ENCODE data around the gene SNX27. TPM values are rescaled to one million over a fixed set of nuclear protein-coding genes. Genes with fewer than 3 reads are reported as not detected.

The SNX27 gene
- total and polyA plus RNA-seq, 2 donors, result 6.5 to 9.2 TPM

DNA sequence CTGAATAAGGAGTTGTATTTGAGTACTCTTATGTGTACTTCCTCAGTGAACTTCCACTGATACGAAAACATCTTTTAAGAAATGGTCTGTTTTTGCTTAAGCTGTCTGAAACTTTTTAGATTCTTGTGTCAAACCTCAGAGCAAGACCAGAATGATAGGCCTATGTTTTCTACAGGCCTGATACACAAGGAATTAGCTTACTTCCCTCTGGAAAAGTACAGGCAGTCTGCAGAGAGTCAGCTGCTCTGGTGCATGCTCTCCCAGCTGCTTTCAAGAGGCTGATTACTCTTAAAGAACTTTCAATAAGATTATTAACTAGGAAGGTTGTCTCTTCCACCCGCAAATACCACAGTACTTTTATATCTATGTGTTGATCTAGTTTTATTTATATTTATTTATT is 9.5 kb downstream of the SNX27 start:
- Histone ChIP-seq H3K4me3 (ENCODE audit: low read length in 2 of 2) (no peak overlapping the region), H3K9me3 (ENCODE audit: control insufficient read depth in 2 of 2, insufficient read depth in 1 of 2, low read length in 1 of 2) (no peaks in the 10 kb centered on the region), H3K27ac (ENCODE audit: low read depth in 1 of 2, low read length in 1 of 2) (no peak overlapping the region), H3K36me3 (ENCODE audit: control insufficient read depth in 2 of 2, insufficient read depth in 2 of 2, low read length in 1 of 2) (no peaks in the 10 kb centered on the region), H3K27me3 (ENCODE audit: control insufficient read depth in 2 of 2, insufficient read depth in 1 of 2, low read length in 1 of 2) (no peaks in the 10 kb centered on the region), H3K4me1 (ENCODE audit: control insufficient read depth in 2 of 2, insufficient read depth in 2 of 2, low read length in 2 of 2) (no peaks in the 10 kb centered on the region)
- 96% methylated on average over 2 of the region's 2 CpGs for WGBS
- no peak for DNase-seq (ENCODE audit: low read depth in 6 of 9, low spot score in 9 of 9)

GRCh38 chr1:151624783-151625182 is 12.9 kb downstream of the SNX27 start:
- Histone ChIP-seq H3K36me3 (ENCODE audit: control insufficient read depth in 2 of 2, insufficient read depth in 2 of 2, low read length in 1 of 2) (no peaks in the 10 kb centered on the region), H3K27ac (ENCODE audit: low read depth in 1 of 2, low read length in 1 of 2) (no peak overlapping the region), H3K27me3 (ENCODE audit: control insufficient read depth in 2 of 2, insufficient read depth in 1 of 2, low read length in 1 of 2) (no peaks in the 10 kb centered on the region), H3K9me3 (ENCODE audit: control insufficient read depth in 2 of 2, insufficient read depth in 1 of 2, low read length in 1 of 2) (no peaks in the 10 kb centered on the region), H3K4me3 (ENCODE audit: low read length in 2 of 2) (no peak overlapping the region), H3K4me1 (ENCODE audit: control insufficient read depth in 2 of 2, insufficient read depth in 2 of 2, low read length in 2 of 2) (no peaks in the 10 kb centered on the region)
- WGBS, result 98% methylated on average over 3 of the region's 3 CpGs
- no peak for DNase-seq (ENCODE audit: low read depth in 6 of 9, low spot score in 9 of 9)

DNA sequence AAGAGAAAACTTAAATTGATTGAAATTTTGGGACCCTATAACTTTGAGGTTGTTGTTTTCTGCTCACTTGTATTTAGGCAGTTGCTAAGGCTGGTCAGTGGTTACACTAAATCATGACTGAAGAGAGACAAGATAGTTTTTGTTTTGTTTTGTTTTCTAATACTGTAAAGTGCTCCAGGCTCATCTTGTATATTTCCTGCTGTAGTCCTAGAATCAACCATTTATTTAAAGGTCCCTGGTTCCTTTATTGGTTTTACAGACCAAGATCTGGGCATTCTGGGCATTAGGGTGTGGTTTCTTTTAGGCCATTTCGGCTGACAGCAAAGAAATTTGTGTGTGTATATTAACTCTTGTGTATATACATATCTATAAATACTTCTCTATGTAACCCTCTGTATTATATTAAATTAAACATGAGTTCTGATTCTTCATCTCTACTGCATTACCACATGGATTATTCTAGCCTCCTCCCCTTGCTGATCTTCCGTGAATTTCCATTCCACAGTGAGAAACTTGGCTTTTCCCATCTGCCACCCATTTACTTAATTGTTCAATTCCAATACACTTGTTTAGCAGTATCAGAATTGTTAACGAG is 15.0 kb downstream of the SNX27 start:
- 100% methylated on average over 3 of the region's 3 CpGs for WGBS
- Histone ChIP-seq H3K4me1 (ENCODE audit: control insufficient read depth in 2 of 2, insufficient read depth in 2 of 2, low read length in 2 of 2) (no peaks in the 10 kb centered on the region), H3K4me3 (ENCODE audit: low read length in 2 of 2) (no peak overlapping the region), H3K27ac (ENCODE audit: low read depth in 1 of 2, low read length in 1 of 2) (no peak overlapping the region), H3K36me3 (ENCODE audit: control insufficient read depth in 2 of 2, insufficient read depth in 2 of 2, low read length in 1 of 2) (no peaks in the 10 kb centered on the region), H3K27me3 (ENCODE audit: control insufficient read depth in 2 of 2, insufficient read depth in 1 of 2, low read length in 1 of 2) (no peaks in the 10 kb centered on the region), H3K9me3 (ENCODE audit: control insufficient read depth in 2 of 2, insufficient read depth in 1 of 2, low read length in 1 of 2) (no peaks in the 10 kb centered on the region)
- no peak for DNase-seq (ENCODE audit: low read depth in 6 of 9, low spot score in 9 of 9)

DNA sequence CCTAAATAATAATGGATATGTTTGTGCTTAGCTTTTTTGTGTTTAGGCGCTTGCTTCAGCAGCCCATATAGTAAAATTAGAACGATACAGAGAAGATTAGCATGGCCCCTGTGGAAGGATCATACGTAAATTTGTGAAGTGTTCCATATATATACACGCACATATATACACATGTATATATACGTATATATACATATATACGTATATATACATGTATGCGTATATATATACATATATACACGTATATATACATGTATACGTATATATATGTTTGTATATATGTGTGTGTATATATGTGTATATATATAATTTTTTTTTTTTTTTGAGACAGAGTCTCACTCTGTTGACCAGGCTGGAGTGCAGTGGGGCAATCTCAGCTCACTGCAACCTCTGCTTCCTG is 17.4 kb downstream of the SNX27 start:
- 83% methylated on average over 9 of the region's 9 CpGs for WGBS

DNA sequence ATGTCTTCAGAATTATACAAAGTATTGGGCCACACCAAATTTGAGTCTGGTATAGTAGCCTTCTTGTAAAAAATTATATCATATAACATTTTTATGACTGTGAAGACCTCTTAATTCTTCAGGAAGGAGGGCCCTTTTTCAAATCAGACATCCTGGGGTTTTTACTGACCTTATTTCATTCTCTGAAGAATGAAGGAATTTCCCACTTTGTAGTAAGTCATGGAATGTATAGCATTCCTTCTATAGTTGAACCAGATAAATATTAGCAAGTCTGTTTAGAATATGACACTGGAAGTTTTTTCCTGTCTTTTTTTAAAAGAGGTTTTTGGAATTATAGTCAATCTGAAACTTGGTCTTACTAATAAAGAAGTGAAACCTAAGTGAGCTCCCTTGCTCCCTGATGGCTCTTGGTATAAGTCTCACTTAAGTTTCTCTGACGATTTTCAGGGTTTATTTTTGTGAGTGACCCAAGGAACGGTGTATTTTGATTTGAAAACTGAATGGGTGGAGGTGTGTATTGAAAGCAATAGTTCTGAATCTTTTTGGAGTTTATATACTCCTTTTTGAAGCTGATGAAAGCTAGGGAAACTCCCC is 23.7 kb downstream of the SNX27 start:
- H3K27ac ChIP-seq (ENCODE audit: low read depth in 1 of 2, low read length in 1 of 2), result no peak overlapping the region
- H3K4me1 ChIP-seq (ENCODE audit: control insufficient read depth in 2 of 2, insufficient read depth in 2 of 2, low read length in 2 of 2), result no peaks in the 10 kb centered on the region
- H3K36me3 ChIP-seq (ENCODE audit: control insufficient read depth in 2 of 2, insufficient read depth in 2 of 2, low read length in 1 of 2), result no peaks in the 10 kb centered on the region
- no peaks in the 10 kb centered on the region for H3K9me3 ChIP-seq (ENCODE audit: control insufficient read depth in 2 of 2, insufficient read depth in 1 of 2, low read length in 1 of 2)
- DNase-seq (ENCODE audit: low read depth in 6 of 9, low spot score in 9 of 9), result no peak
- H3K27me3 ChIP-seq (ENCODE audit: control insufficient read depth in 2 of 2, insufficient read depth in 1 of 2, low read length in 1 of 2), result no peaks in the 10 kb centered on the region
- H3K4me3 ChIP-seq (ENCODE audit: low read length in 2 of 2), result no peak overlapping the region
- WGBS, result 96% methylated on average over 2 of the region's 2 CpGs

More for the DNA sequence above, 17.4 kb downstream of the SNX27 start:
- DNase-seq (ENCODE audit: low read depth in 6 of 9, low spot score in 9 of 9), result no peak
- H3K4me1 ChIP-seq (ENCODE audit: control insufficient read depth in 2 of 2, insufficient read depth in 2 of 2, low read length in 2 of 2), result no peaks in the 10 kb centered on the region
- no peaks in the 10 kb centered on the region for H3K9me3 ChIP-seq (ENCODE audit: control insufficient read depth in 2 of 2, insufficient read depth in 1 of 2, low read length in 1 of 2)
- no peak overlapping the region for H3K27ac ChIP-seq (ENCODE audit: low read depth in 1 of 2, low read length in 1 of 2)
- H3K4me3 ChIP-seq (ENCODE audit: low read length in 2 of 2), result no peak overlapping the region
- H3K36me3 ChIP-seq (ENCODE audit: control insufficient read depth in 2 of 2, insufficient read depth in 2 of 2, low read length in 1 of 2), result no peaks in the 10 kb centered on the region
- no peaks in the 10 kb centered on the region for H3K27me3 ChIP-seq (ENCODE audit: control insufficient read depth in 2 of 2, insufficient read depth in 1 of 2, low read length in 1 of 2)

- Histone ChIP-seq H3K9me3 (ENCODE audit: control insufficient read depth in 2 of 2, insufficient read depth in 1 of 2, low read length in 1 of 2) (no peaks in the 10 kb centered on the region), H3K27me3 (ENCODE audit: control insufficient read depth in 2 of 2, insufficient read depth in 1 of 2, low read length in 1 of 2) (no peaks in the 10 kb centered on the region), H3K4me3 (ENCODE audit: low read length in 2 of 2) (no peak overlapping the region), H3K27ac (ENCODE audit: low read depth in 1 of 2, low read length in 1 of 2) (no peak overlapping the region), H3K4me1 (ENCODE audit: control insufficient read depth in 2 of 2, insufficient read depth in 2 of 2, low read length in 2 of 2) (no peaks in the 10 kb centered on the region), H3K36me3 (ENCODE audit: control insufficient read depth in 2 of 2, insufficient read depth in 2 of 2, low read length in 1 of 2) (peaks cover 0 to 3% of the 10 kb centered on the region in 2 donors)
- WGBS, result 97% methylated on average over 2 of the region's 2 CpGs
- DNase-seq (ENCODE audit: low read depth in 6 of 9, low spot score in 9 of 9), result no peak
Measured at GRCh38 chr1:151638074-151638775, 26.4 kb downstream of the SNX27 start.

- Histone ChIP-seq H3K9me3 (ENCODE audit: control insufficient read depth in 2 of 2, insufficient read depth in 1 of 2, low read length in 1 of 2) (no peaks in the 10 kb centered on the region), H3K27ac (ENCODE audit: low read depth in 1 of 2, low read length in 1 of 2) (no peak overlapping the region), H3K4me3 (ENCODE audit: low read length in 2 of 2) (no peak overlapping the region), H3K4me1 (ENCODE audit: control insufficient read depth in 2 of 2, insufficient read depth in 2 of 2, low read length in 2 of 2) (no peaks in the 10 kb centered on the region), H3K27me3 (ENCODE audit: control insufficient read depth in 2 of 2, insufficient read depth in 1 of 2, low read length in 1 of 2) (no peaks in the 10 kb centered on the region), H3K36me3 (ENCODE audit: control insufficient read depth in 2 of 2, insufficient read depth in 2 of 2, low read length in 1 of 2) (peaks cover 0 to 3% of the 10 kb centered on the region in 2 donors)
- DNase-seq (ENCODE audit: low read depth in 6 of 9, low spot score in 9 of 9), result no peak
- 97% methylated on average over 9 of the region's 9 CpGs for WGBS
Measured at GRCh38 chr1:151638812-151639211, 27.0 kb downstream of the SNX27 start.

DNA sequence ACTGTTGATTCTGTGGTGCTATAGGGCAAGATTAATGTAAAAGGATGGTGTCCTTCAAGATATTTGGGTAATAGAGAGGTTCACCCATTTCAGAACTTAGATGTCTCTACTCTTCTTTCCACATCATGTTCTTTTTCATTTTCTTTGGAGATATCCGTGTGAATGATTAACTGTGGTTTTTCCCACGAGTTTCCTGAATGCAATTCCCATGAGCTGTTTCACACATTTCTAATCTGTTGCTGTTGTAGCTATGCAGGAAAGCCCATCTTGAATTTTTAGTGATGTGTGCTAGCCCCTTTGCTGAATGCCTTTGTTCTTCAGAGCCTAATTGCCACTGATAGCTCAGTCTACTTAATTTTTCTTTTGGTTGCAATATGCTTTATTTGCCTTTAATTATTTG is 27.6 kb downstream of the SNX27 start:
- Histone ChIP-seq H3K9me3 (ENCODE audit: control insufficient read depth in 2 of 2, insufficient read depth in 1 of 2, low read length in 1 of 2) (no peaks in the 10 kb centered on the region), H3K27me3 (ENCODE audit: control insufficient read depth in 2 of 2, insufficient read depth in 1 of 2, low read length in 1 of 2) (no peaks in the 10 kb centered on the region), H3K27ac (ENCODE audit: low read depth in 1 of 2, low read length in 1 of 2) (no peak overlapping the region), H3K36me3 (ENCODE audit: control insufficient read depth in 2 of 2, insufficient read depth in 2 of 2, low read length in 1 of 2) (peaks cover 0 to 3% of the 10 kb centered on the region in 2 donors), H3K4me1 (ENCODE audit: control insufficient read depth in 2 of 2, insufficient read depth in 2 of 2, low read length in 2 of 2) (no peaks in the 10 kb centered on the region), H3K4me3 (ENCODE audit: low read length in 2 of 2) (no peak overlapping the region)
- 87% methylated on average over 2 of the region's 2 CpGs for WGBS
- no peak for DNase-seq (ENCODE audit: low read depth in 6 of 9, low spot score in 9 of 9)

- Histone ChIP-seq H3K36me3 (ENCODE audit: control insufficient read depth in 2 of 2, insufficient read depth in 2 of 2, low read length in 1 of 2) (peaks cover 0 to 3% of the 10 kb centered on the region in 2 donors), H3K9me3 (ENCODE audit: control insufficient read depth in 2 of 2, insufficient read depth in 1 of 2, low read length in 1 of 2) (no peaks in the 10 kb centered on the region), H3K4me1 (ENCODE audit: control insufficient read depth in 2 of 2, insufficient read depth in 2 of 2, low read length in 2 of 2) (no peaks in the 10 kb centered on the region), H3K4me3 (ENCODE audit: low read length in 2 of 2) (no peak overlapping the region), H3K27me3 (ENCODE audit: control insufficient read depth in 2 of 2, insufficient read depth in 1 of 2, low read length in 1 of 2) (no peaks in the 10 kb centered on the region), H3K27ac (ENCODE audit: low read depth in 1 of 2, low read length in 1 of 2) (no peak overlapping the region)
- WGBS, result 99% methylated on average over 1 of the region's 1 CpG
- no peak for DNase-seq (ENCODE audit: low read depth in 6 of 9, low spot score in 9 of 9)
Measured at GRCh38 chr1:151641229-151641628, 29.4 kb downstream of the SNX27 start.
